ENCODE results near the gene RASSF5.

- no peak for TF ChIP-seq ZNF274 (IDR thresholded peaks at IDR 0.05; ENCODE audit: low read depth, low read length)
- TF ChIP-seq YY1 (IDR thresholded peaks at IDR 0.05; ENCODE audit: insufficient read depth, insufficient read length), result no peak
- TF ChIP-seq SUZ12 (IDR thresholded peaks at IDR 0.05; ENCODE audit: extremely low read depth, insufficient read depth, insufficient read length), result no peak
Observed at GRCh38 chr1:206593351-206593925, 86.1 kb downstream of the RASSF5 start.
